Hepatic stellate cell (primary cell): Measurements from ENCODE around the gene UBA1.
A peak's percentile ranks its signal among the peaks of the same experiment; 100 is the strongest.
"Not testable (repeated sequence)": the region's sequence is repeated elsewhere in the genome, so short reads cannot be mapped to it uniquely, and the experiment has no call there.

Experiments used
- DNase-seq: peaks from one replicate; pipeline ENCODE4 v3.0.0; 2011; ENCODE audit warnings: low spot score

UBA1 gene

DNA sequence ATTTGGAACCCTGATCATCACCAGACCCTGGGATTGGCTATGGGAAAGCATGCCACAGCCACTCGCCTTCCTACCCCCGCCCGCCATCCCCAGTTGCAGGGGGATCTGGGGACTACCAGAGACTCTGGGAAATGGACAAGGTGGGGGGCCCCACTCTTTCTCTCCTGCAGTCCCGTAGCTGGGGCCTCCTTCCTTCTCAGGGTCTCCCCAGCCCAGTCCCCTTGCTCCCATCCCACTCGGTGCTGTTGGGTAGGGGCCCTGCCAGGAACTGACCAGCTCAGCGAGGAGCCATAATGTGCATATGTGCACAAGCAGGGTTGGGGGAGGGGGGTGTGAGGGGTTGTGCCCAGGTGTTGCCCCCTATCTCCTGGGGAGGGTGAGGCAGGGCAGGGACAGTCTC is 35.8 kb downstream of the UBA1 start:
- no peak for DNase-seq

DNA sequence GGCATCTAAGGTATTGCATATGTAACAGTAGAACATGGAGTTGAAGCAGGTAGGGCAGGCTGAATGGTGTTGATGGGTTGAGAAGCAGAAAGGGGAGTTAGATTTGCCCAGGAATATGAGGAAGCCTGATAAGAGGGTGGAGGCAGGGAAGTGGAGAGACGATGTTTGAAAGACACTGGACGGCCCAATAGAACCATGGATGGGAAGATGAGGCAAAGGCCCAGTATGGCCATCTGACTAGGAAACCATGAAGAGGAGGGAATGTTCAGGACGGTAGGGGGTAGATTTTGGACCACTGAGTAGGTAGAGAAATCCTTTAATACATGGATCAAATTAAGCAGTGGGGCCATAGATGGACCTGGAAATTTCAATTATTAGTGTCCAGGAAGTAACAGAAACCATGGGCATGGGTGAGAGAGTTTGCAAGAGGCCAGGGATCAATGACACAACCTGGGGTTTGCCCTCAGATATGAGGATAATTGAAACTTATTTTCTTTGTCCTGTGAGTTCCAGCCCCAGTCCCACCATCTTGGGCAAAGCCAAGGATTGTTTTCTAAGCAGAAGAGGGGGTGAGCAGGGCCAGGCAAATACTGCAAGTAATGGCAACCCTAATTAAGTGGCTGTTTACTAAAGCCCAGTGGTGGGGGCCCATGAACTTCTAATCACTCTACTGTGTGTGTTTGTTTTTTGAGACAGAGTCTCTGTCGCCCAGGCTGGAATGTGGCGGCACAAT is 36.7 kb downstream of the UBA1 start:
- DNase-seq, result no peak

DNA sequence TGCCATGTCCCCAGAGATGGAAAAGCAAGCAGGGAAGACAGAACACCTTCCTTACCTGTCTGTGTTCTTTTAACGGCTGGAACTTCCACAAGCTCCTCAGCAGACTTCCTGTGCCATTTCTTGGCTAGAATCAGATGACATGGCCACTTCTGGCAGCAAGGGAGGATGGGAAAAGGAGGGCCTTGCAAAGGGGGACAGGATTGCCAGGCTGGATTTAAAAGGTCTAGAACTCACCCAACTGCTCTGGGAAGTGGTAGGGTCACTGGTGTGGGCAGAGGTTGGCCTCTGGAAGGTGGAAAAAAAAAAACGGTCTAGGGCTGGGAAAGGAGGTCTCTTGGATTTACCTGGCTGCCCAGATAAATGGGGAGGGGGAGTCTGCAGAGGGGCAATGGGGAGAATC is 37.5 kb downstream of the UBA1 start:
- no peak for DNase-seq

DNA sequence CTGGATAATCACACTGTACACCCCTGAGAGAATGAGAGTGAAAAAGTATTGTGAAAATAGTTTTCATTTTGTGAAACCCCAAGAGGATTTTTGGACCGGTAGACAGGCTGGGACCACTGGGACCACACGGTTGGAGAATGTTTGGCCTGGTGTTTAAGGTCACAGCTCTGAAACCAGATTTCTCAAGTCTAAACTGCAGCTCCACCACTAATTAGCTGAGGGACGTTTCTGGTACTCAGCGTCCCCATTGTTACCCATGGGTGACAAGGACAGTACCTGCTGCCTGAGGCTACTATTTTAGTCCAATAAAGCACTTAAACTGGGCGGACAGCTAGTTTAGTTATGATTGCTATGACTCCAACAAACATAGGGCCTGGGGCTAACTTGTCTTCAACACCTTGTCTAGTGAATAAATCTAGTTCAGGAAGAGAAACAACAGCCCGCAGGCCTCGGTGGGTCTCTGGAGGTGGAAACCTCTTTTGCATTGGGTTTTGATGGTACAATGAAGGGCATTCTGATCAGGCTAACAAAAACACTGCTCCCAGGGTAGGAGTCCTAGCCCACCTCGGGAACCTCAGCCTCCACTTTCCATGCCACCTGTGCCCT is 38.7 kb downstream of the UBA1 start:
- DNase-seq, result no peak

DNA sequence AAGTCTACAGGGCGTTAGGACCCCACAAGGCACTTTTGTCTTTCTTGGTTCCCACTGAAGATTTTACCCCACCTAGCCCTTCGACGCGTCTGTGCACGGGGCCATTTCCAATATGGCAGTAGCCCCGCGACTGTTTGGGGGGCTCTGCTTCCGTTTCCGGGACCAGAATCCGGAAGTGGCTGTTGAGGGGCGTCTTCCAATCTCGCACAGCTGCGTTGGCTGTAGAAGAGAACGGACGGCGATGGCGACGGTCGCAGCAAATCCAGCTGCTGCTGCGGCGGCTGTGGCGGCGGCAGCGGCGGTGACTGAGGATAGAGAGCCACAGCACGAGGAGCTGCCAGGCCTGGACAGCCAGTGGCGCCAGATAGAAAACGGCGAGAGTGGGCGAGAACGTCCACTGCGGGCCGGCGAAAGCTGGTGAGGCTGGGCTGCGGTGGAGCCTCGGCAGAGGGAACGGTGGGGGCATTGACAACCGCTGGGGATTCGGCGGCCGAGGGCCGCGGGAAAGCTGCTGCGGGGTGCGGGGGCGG is 39.2 kb downstream of the UBA1 start, which contains the start of gene USP11:
USP11 (plus strand) TSS at position 207 of the 530 bp plus-strand sequence; CDS start at position 242, 35 bp downstream.
- peak; percentile 44 for DNase-seq

DNA sequence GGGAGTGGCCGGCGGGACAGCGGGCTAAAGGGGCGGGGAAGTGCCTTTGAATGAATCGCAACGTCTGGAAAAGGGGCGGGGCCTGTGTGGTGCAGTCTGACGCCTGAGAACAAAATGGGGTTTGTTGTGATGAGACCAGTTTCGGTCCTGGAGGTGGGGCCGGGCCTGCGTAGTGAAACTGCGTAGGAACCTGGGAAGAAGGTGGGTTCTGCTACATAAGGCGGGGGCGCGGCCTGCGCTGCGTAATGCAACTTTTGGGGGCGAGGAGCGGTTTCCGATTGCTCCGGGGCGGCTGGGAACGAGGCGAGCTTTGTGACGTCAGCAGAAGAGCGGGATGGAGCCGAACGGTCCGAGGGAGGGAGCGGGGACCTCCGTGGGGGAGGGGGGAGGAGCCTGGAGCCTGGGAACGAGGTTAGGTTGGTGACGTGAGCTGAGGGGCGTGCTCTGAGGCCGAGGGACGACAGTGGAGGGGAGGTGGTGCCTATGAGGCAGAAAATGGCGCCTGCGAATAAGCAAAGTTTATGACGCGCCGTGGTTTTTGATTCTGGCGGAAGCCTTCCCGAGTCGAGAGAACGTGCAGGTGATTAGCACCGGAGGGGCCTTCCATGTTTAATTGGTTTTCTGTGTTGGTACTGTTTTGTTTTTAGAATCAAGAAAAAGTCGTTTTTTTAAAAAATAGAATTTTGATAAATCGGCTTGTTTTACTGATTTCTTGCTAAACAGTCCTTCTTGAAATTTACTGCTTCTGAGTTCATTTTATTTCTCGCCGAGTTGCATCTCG is 39.9 kb downstream of the UBA1 start:
- peak; percentile 91 for DNase-seq

DNA sequence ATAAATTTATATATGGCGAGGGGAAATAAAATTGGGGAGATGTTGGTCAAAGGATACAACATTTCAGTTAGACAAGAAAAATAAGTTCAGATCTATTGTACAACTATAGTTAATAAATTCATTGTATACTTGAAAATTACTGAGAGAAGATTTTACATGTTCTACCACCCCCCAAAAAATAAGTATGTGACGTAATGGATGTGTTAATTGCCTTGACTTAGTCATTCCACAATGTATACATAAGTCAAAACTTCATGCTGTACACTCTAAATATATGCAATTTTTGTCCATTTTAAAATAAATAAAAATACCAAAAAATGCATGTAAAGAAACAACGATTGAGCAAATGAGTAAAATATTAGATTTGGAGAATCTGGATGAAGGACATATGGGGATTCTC is 41.0 kb downstream of the UBA1 start:
- no peak for DNase-seq

DNA sequence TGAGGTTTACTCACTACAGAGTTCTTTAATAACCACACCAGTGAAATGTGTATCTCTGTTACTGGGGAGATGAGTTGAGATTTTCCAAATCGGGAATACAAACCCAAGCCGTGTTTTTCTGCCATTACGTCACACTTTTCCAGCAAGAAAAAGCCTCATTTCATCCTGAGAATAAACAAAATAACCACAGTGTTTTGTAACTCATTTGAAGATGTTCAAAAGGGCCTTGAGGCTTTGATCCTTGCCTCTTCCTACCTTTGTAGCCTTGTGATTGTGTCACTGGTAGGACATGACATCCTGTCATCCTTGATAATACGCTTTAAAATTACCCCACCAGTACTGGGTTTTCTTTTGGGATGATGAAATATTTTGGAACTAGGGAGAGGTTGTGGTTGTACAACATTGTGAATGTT is 42.1 kb downstream of the UBA1 start:
- DNase-seq, result no peak

DNA sequence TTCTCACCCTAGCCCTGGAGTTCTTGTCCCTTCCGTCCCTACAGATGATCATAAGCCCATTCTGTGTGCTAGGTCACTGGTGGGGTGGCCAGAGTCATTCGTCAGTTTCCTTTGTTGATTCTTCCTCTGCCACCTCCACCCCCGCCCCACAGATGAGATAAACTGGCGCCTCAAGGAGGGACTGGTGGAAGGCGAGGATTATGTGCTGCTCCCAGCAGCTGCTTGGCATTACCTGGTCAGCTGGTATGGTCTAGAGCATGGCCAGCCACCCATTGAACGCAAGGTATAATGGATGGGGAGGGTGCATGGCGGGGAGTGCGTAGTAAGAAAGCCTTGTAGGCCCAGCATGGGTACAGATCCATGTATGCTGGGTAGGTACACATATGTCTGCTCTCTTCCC is 45.6 kb downstream of the UBA1 start:
- DNase-seq, result no peak

DNA sequence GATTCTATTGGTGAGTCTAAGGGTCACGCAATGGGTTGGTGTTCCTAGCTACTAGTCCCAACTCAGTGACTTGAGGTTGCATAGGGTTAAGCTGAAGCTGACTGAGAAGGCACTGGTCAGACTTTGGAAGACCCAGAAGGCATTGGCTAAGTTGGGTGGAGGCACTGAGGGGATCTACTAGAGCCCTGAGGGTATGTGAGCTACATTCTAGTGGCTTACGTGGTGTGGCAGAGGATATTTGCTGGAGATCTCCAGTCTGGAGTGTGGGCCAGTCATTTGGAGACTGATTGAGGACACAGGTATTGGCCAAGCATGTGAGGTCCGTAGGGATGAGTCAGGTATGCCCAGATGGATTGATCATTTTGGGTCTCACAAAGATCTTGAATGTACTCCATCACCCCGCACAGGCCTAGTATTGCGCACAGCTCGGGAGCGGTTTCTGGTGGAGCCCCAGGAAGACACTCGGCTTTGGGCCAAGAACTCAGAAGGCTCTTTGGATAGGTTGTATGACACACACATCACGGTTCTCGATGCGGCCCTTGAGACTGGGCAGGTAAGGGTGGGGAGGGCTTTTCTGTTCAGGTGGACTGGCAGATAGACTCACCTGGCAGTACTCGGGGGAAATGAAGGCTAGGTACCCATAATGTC is 46.4 kb downstream of the UBA1 start:
- DNase-seq, result no peak

DNA sequence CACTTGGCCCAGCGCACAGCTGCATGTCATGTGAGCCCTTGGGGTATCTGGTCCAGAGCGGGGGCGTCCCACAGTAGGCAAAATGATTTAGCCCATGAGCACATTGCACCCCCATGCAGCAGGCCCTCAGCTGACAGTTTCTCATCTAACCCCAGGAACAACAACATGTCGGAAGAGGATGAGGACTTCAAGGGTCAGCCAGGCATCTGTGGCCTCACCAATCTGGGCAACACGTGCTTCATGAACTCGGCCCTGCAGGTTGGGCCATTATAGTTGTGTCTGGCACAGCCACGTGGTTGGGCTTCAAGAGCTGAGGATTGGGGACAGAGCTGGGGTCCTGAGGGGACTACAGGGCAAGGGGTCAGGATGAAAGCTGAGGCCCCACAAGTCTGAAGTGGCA is 47.0 kb downstream of the UBA1 start:
- DNase-seq, result no peak

DNA sequence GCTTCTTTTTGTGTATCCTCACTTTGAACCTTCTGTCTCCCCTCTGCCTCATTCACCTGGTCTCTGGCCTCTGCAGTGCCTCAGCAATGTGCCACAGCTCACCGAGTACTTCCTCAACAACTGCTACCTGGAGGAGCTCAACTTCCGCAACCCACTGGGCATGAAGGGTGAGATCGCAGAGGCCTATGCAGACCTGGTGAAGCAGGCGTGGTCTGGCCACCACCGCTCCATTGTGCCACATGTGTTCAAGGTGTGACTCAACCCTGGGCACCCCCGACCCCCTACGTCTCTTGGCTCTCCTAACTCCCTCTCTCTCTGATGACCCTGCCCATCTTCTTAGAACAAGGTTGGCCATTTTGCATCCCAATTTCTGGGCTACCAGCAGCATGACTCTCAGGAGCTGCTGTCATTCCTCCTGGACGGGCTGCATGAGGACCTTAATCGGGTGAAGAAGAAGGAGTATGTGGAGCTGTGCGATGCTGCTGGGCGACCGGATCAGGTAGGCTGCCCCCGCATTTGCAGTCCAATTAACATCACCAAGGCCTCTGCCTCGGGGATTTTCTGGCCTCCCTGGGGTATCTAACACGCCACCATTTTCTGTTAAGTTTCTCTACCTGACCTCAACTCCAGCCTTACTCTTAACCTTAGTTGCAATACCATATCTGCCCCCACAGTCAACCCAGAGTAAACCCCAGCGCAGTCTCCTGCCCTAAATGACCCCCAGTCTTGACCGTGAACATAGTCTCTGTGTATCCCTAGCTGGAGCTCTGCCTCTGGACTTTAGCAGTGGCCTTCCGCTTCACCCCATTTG is 47.8 kb downstream of the UBA1 start:
- no peak for DNase-seq

DNA sequence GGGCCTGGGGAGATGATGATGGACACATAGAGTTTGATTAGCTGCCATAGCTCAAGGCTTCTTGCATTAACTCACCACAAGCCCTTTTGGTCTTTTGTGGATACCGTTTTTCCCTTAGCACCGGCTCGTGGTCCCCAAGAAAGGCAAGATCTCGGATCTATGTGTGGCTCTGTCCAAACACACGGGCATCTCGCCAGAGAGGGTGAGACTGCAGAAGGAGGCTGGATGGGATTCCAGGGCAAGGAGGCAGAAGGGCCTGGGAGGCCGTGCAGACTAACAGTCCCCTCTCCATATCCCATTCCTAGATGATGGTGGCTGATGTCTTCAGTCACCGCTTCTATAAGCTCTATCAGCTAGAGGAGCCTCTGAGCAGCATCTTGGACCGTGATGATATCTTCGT is 48.7 kb downstream of the UBA1 start:
- no peak for DNase-seq

DNA sequence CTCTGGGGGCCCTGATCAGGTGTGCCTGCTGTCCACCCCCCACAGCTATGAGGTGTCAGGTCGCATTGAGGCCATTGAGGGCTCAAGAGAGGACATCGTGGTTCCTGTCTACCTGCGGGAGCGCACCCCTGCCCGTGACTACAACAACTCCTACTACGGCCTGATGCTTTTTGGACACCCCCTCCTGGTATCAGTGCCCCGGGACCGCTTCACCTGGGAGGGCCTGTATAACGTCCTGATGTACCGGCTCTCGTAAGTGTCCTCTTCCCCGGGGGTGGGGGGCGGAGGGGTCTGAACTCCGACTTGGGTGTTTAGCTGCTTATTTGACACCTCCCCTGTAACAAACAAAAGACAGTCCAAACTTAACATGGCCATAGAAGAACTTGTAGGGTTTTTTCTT is 49.7 kb downstream of the UBA1 start:
- no peak for DNase-seq

DNA sequence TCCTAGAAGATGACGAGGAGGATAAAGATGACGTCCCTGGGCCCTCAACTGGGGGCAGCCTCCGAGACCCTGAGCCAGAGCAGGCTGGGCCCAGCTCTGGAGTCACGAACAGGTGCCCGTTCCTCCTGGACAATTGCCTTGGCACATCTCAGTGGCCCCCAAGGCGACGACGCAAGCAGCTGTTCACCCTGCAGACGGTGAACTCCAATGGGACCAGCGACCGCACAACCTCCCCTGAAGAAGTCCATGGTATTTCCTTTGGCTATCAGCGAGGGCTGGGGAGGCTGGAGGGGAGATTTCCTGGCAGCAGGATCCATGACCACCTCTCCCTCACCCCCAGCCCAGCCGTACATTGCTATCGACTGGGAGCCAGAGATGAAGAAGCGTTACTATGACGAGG is 51.0 kb downstream of the UBA1 start:
- DNase-seq, result no peak

DNA sequence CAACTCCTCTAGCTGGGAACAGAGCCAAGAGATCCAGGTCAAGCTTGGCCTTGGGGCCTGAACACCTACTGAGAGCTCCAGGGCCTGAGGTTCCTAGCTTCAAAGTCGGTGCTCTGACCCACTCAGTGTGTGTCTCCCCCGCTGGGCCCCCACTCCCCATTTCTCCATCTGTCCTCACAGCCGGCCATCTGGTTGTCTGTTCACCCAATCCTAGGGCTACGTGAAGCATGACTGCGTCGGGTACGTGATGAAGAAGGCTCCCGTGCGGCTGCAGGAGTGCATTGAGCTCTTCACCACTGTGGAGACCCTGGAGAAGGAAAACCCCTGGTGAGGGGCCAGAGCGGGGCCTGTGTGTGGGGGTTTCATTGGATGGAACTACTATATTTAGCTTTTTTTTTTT is 51.5 kb downstream of the UBA1 start:
- no peak for DNase-seq

DNA sequence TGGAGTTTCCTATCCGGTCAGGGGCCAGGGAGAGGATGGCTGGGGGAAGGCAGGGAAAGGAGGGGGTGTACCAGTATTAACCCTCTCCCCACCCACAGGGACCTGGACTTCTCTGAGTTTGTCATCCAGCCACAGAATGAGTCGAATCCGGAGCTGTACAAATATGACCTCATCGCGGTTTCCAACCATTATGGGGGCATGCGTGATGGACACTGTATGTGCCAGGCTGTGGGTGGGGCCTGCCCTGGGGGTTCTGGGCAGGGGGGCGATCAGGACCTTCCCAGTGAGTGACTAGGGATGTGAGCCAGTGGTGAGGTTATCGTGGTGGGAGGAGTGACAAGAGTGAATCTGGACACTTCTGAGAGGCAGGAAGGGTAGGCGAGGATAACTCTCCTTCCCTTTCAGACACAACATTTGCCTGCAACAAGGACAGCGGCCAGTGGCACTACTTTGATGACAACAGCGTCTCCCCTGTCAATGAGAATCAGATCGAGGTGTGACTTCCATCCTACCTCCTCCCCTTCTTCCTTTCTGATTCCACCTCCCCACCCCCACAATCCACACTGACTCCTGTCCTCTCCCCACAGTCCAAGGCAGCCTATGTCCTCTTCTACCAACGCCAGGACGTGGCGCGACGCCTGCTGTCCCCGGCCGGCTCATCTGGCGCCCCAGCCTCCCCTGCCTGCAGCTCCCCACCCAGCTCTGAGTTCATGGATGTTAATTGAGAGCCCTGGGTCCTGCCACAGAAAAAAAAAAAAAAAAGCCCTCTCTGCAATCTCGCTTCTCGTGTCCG is 53.8 kb downstream of the UBA1 start:
- DNase-seq, result no peak

DNA sequence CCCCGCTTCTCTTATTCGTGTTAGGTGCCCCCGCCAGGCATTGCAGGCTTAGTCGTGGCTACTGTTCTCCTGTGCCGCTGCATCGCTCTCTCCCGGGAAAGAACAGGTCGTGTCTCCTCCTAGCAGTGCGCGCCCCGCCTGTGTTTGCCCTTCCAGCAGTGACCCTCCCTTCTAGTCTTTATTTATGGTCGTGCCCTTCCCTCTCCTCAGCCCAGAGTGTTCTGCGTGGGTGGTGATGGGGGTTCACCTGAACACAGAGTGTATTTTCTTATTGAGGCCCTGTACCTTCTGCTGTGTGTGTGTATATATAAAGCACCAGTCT is 54.3 kb downstream of the UBA1 start:
- no peak for DNase-seq

DNA sequence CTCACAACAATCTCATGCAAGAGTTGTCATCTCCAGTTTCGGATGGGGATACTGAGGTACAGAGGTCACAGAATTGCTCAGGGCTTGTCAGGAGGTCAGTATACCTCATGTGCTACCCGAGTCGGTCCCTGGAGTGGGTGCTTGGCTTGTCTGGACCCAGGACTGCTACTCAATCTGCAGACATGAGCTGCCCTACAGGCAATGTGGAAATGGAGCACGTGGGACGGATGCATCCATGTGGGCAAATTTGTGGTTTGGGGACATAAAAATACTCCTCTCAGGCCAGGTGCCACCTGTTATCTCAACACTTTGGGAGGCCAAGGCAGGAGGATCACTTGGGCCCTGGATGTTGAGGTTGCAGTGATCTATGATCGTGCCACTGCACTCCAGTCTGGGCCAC is 54.9 kb downstream of the UBA1 start:
- no peak for DNase-seq

DNA sequence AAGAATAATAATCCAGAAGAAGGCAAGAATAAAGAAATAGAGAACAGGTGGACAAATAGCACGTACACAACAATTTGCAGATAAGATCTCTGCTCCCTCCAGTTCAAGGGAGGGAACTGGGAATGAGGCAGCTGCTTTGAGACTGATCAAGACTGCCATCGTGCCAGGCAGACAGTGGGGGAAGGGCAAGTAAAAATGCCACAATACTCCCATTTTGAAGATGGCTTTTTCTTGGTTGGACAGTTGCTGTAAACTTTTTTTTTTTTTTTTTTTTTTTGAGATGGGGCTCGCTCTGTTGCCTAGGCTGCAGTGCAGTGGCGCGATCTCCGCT is 56.4 kb downstream of the UBA1 start:
- no peak for DNase-seq

DNA sequence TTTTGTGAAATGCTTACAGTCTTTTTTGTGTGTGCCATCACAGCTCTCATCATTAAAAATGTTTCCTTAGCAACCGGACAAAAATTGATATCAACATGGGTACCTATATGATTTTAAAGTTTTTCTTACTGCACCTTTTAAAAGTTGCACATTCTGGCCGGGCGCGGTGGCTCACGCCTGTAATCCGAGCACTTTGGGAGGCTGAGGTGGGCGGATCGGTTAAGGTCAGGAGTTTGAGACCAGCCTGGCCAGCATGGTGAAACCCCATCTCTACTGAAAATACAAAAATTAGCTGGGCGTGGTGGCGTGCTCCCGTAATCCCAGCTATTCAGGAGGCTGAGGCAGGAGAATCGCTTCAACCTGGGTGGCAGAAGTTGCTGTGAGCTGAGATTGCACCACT is 64.0 kb downstream of the UBA1 start:
- DNase-seq, result not testable (repeated sequence)
